Keratinocyte (primary cell): Measurements from ENCODE around the gene SMARCD3. TPM values are rescaled to one million over a fixed set of nuclear protein-coding genes. Genes with fewer than 3 reads are reported as not detected.

ENCODE experiments used
- DNase-seq: peaks from one replicate; pipeline ENCODE4 v3.0.0-alpha.2; 2011; ENCODE audit warnings: low read depth, missing footprints, low spot score
- FAIRE-seq: peaks from 2 replicates; lab custom pipeline; 2011; peaks lifted over from hg19 to GRCh38; lab: Jason Lieb, UNC
- H2AFZ ChIP-seq: 2 replicates; pipeline ENCODE4 v1.6.0; 2012; ENCODE audit warnings: low read length, control low read depth, inconsistent platforms; ENCODE audit not compliant: control insufficient read depth
- H3K27ac ChIP-seq: 2 replicates; pipeline ENCODE4 v1.5.1; 2011; ENCODE audit warnings: low read length; ENCODE audit not compliant: control insufficient read depth, insufficient read depth
- H3K27me3 ChIP-seq: 3 replicates; pipeline ENCODE4 v1.6.0; 2011; ENCODE audit warnings: low read length; ENCODE audit not compliant: control insufficient read depth, insufficient read depth; ENCODE audit errors: extremely low read depth
- H3K36me3 ChIP-seq, 2 experiments: 2 replicates in 1 of 2; 3 replicates in 1 of 2; pipeline ENCODE4 v1.5.1; 2011; ENCODE audit warnings: low read length in 2 of 2, mild to moderate bottlenecking in 1 of 2; ENCODE audit not compliant: control insufficient read depth in 2 of 2, insufficient read depth in 2 of 2; ENCODE audit errors: extremely low read depth in 1 of 2
- H3K4me1 ChIP-seq: 3 replicates; pipeline ENCODE4 v1.5.1; 2011; ENCODE audit warnings: low read length; ENCODE audit not compliant: control insufficient read depth, insufficient read depth; ENCODE audit errors: extremely low read depth
- H3K4me2 ChIP-seq: 3 replicates; pipeline ENCODE4 v1.6.0; 2011; ENCODE audit warnings: low read depth, low read length; ENCODE audit not compliant: control insufficient read depth, insufficient read depth; ENCODE audit errors: extremely low read depth
- H3K4me3 ChIP-seq, 3 experiments: fragments of 200-600 bp in 1 of 3; sonication (generic) in 1 of 3; 2 replicates in 2 of 3; 3 replicates in 1 of 3; pipeline ENCODE4 v1.5.1; 2011 to 2016; ENCODE audit warnings: low read length in 3 of 3, mild to moderate bottlenecking in 3 of 3, control low read depth in 2 of 3, inconsistent platforms in 1 of 3, low read depth in 1 of 3, mixed read lengths in 1 of 3, mixed run types in 1 of 3, moderate library complexity in 1 of 3; ENCODE audit not compliant: control insufficient read depth in 2 of 3, insufficient read depth in 2 of 3; ENCODE audit errors: extremely low read depth in 1 of 3
- H3K79me2 ChIP-seq: 2 replicates; pipeline ENCODE4 v1.6.0; 2012; ENCODE audit warnings: low read length; ENCODE audit not compliant: control insufficient read depth, insufficient read depth
- H3K9ac ChIP-seq: 3 replicates; pipeline ENCODE4 v1.6.0; 2011; ENCODE audit warnings: low read length; ENCODE audit not compliant: control insufficient read depth, insufficient read depth; ENCODE audit errors: extremely low read depth
- H3K9me1 ChIP-seq: 3 replicates; pipeline ENCODE4 v1.6.0; 2011; ENCODE audit warnings: low read length; ENCODE audit not compliant: control insufficient read depth, insufficient read depth; ENCODE audit errors: extremely low read depth
- H3K9me3 ChIP-seq: 2 replicates; pipeline ENCODE4 v1.5.1; 2012; ENCODE audit warnings: low read depth, low read length; ENCODE audit not compliant: control insufficient read depth
- H4K20me1 ChIP-seq: 3 replicates; pipeline ENCODE4 v1.6.0; 2011; ENCODE audit warnings: low read length; ENCODE audit not compliant: control insufficient read depth, insufficient read depth; ENCODE audit errors: extremely low read depth
- EZH2 ChIP-seq: IDR thresholded peaks from one replicate; pipeline ENCODE4 v1.6.1; 2012; ENCODE audit warnings: inconsistent platforms, mild to moderate bottlenecking, low read length, moderate library complexity
- dilution Hi-C: fragments of 300-500 bp; cut with MboI; formaldehyde crosslinking; loops from one replicate; pipeline ENCODE4 v1.7.0; 2020; ENCODE audit warnings: low sequenced_read_pairs; ENCODE audit not compliant: extremely low pct_ligation_motif_present
- polyA plus RNA-seq, 5 experiments: library from polyadenylated mRNA; depleted of rRNA in 3 of 5; stranded (reverse) in 3 of 5; stranded (forward) in 1 of 5; unstranded in 1 of 5; fragments of >200 nt; gene quantifications; 1 replicate in 1 of 5; 2 replicates in 3 of 5; 3 replicates in 1 of 5; pipeline versions ENCODE4 v1.2.1 to v1.2.3, GENCODE V29; 2011 to 2012; ENCODE audit warnings: missing spikeins in 2 of 5, low read depth in 1 of 5, low replicate concordance in 1 of 5
- TF ChIP-seq, protein P1 (sequence below), 3 experiments: IDR thresholded peaks in 1 of 3; conservative IDR thresholded peaks in 1 of 3; optimal IDR thresholded peaks in 1 of 3; 2 replicates in 2 of 3; 3 replicates in 1 of 3; pipeline versions ENCODE3 to v1.5.1; 2011; ENCODE audit warnings: low read length in 3 of 3, mild to moderate bottlenecking in 3 of 3, moderate library complexity in 2 of 3, control low read depth in 1 of 3, inconsistent platforms in 1 of 3; ENCODE audit not compliant: insufficient read depth in 2 of 3; ENCODE audit errors: extremely low read depth in 1 of 3

SMARCD3 gene
- polyA plus RNA-seq, 1 donor (not counting 4 experiments of a cell fraction or from before 2014, with no cell fraction given): 3.0 TPM

DNA sequence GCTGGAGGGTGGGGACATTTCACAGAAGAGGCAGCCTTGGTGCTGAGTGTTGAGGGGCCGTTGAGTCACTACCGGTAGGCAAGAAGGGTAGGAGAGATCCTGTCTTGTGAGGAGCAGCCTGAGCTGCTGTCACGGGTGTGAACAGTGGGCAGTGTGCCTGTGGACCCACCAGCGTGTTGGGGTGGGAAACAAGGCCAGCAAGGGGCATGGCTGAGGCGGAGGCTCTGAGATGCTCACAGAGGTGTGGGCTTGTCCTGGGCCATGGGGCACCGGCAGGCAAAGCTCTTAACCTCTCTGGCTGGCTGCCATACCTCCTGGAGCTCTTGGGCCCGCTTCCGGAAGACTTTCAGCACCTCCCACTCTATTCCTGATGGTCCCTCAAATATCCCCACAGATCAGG, 33.6 kb upstream of the SMARCD3 start:
- Histone ChIP-seq H3K4me1 (peaks cover 1% of the 10 kb centered on the region), H2AFZ (no peak overlapping the region), H3K79me2 (no peaks in the 10 kb centered on the region), H3K4me3 (no peak overlapping the region), H3K27me3 (peaks cover 12% of the 10 kb centered on the region), H4K20me1 (no peaks in the 10 kb centered on the region), H3K9ac (no peak overlapping the region), H3K36me3 (no peaks in the 10 kb centered on the region), H3K27ac (no peak overlapping the region), H3K9me3 (peaks cover 2% of the 10 kb centered on the region), H3K4me2 (no peak overlapping the region), H3K9me1 (no peaks in the 10 kb centered on the region)
- DNase-seq (no peak), FAIRE-seq (no peak)
- no peak for TF ChIP-seq EZH2
- TF ChIP-seq, protein P1, sequence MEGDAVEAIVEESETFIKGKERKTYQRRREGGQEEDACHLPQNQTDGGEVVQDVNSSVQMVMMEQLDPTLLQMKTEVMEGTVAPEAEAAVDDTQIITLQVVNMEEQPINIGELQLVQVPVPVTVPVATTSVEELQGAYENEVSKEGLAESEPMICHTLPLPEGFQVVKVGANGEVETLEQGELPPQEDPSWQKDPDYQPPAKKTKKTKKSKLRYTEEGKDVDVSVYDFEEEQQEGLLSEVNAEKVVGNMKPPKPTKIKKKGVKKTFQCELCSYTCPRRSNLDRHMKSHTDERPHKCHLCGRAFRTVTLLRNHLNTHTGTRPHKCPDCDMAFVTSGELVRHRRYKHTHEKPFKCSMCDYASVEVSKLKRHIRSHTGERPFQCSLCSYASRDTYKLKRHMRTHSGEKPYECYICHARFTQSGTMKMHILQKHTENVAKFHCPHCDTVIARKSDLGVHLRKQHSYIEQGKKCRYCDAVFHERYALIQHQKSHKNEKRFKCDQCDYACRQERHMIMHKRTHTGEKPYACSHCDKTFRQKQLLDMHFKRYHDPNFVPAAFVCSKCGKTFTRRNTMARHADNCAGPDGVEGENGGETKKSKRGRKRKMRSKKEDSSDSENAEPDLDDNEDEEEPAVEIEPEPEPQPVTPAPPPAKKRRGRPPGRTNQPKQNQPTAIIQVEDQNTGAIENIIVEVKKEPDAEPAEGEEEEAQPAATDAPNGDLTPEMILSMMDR (optimal IDR thresholded peaks at IDR 0.05 in 1 of 3, IDR thresholded peaks at IDR 0.05 in 1 of 3, conservative IDR thresholded peaks at IDR 0.05 in 1 of 3; ENCODE audit: extremely low read depth in 1 of 3, insufficient read depth in 2 of 3, low read length in 3 of 3): no peak
- dilution Hi-C loops: no loop called here

DNA sequence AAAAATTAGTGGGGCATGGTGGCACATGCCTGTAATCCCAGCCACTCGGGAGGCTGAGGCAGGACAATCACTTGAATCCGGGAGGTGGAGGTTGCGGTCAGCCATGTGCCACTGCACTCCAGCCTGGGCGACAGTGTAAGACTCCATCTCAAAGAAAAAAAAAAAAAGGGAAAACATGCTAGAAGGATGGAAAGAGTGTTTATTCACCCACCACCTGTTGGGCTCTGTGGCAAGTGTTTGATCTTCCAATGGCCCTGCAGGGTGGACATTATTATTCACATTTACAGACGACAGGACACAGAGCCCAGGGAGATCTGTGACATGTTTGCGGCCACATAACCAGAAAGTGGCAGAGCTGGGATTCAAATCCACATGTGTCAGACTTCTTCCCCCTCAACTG, 33.2 kb upstream of the SMARCD3 start:
- H2AFZ ChIP-seq: no peak overlapping the region
- H3K79me2 ChIP-seq: no peaks in the 10 kb centered on the region
- peaks cover 12% of the 10 kb centered on the region for H3K27me3 ChIP-seq
- DNase-seq (no peak), FAIRE-seq (no peak)
- H3K9me1 ChIP-seq: no peaks in the 10 kb centered on the region
- H3K4me3 ChIP-seq: no peak overlapping the region
- no peak overlapping the region for H3K9ac ChIP-seq
- no peak overlapping the region for H3K27ac ChIP-seq
- H3K4me1 ChIP-seq: peaks cover 2% of the 10 kb centered on the region
- no peak for TF ChIP-seq EZH2
- TF ChIP-seq, protein P1 (optimal IDR thresholded peaks at IDR 0.05 in 1 of 3, IDR thresholded peaks at IDR 0.05 in 1 of 3, conservative IDR thresholded peaks at IDR 0.05 in 1 of 3; ENCODE audit: extremely low read depth in 1 of 3, insufficient read depth in 2 of 3, low read length in 3 of 3): no peak
- peaks cover 2% of the 10 kb centered on the region for H3K9me3 ChIP-seq
- no peaks in the 10 kb centered on the region for H4K20me1 ChIP-seq
- dilution Hi-C loops: no loop called here
- no peak overlapping the region for H3K4me2 ChIP-seq
- no peaks in the 10 kb centered on the region for H3K36me3 ChIP-seq
